ENCODE data around the gene CAMK2D.

GRCh38 chr4:113405874-113406722, 355.4 kb downstream of the CAMK2D start:
- TF ChIP-seq CTCF (conservative IDR thresholded peaks at IDR 0.05) (no peak), ZFX (IDR thresholded peaks at IDR 0.05) (no peak)

Data from C4-2B (cell line).